PC-9 (cell line): ENCODE results near the gene MFF. TPM values are rescaled to one million over a fixed set of nuclear protein-coding genes. Genes with fewer than 3 reads are reported as not detected.

Source experiments
- BruUV-seq: library from RNA; stranded (reverse); fragments of 400-500 nt; replicated peaks from 2 replicates; lab custom pipeline; 2021; lab: Mats Ljungman, UMichigan
- CTCF ChIA-PET: fragments of 300-600 bp; sonication (Branson Sonifier 250); formaldehyde crosslinking; loops from one replicate; lab custom pipeline; 2022; ENCODE audit warnings: antibody characterized with exemption; lab: Charles Lee
- POLR2A ChIA-PET: fragments of 300-600 bp; sonication (Branson Sonifier 250); formaldehyde crosslinking; loops from one replicate; lab custom pipeline; 2022; ENCODE audit warnings: antibody characterized with exemption; ENCODE audit not compliant: unreplicated experiment; lab: Charles Lee
- DNase-seq, 2 experiments: peaks; one replicate each; pipeline versions ENCODE4 v3.0.0 to v3.0.0-alpha.2; 2015 to 2022; ENCODE audit warnings: mixed read lengths in 1 of 2
- H2AFZ ChIP-seq: fragments of 200-600 bp; sonication (generic); 2 replicates; pipeline ENCODE4 v1.8.1; 2017; ENCODE audit warnings: antibody characterized with exemption
- H3F3A ChIP-seq: fragments of 200-600 bp; sonication (generic); 2 replicates; pipeline ENCODE4 v1.8.1; 2017; ENCODE audit warnings: antibody characterized with exemption, mild to moderate bottlenecking, low read depth; ENCODE audit not compliant: insufficient read depth
- H3K27ac ChIP-seq: fragments of 200-600 bp; sonication (generic); 2 replicates; pipeline ENCODE4 v1.6.1; 2016; ENCODE audit warnings: mixed run types
- H3K27me3 ChIP-seq: fragments of 200-600 bp; sonication (generic); 2 replicates; pipeline ENCODE4 v1.6.1; 2016; ENCODE audit warnings: low read depth, mixed run types; ENCODE audit not compliant: insufficient read depth
- H3K36me3 ChIP-seq: fragments of 200-600 bp; sonication (generic); 2 replicates; pipeline ENCODE4 v1.6.1; 2016; ENCODE audit warnings: low read depth, mixed run types
- H3K4me1 ChIP-seq: fragments of 200-600 bp; sonication (generic); replicated peaks from 2 replicates; pipeline ENCODE4 v1.6.1; 2016; ENCODE audit warnings: mixed run types; ENCODE audit not compliant: insufficient read depth
- H3K4me2 ChIP-seq: fragments of 200-600 bp; sonication (generic); 2 replicates; pipeline ENCODE4 v1.6.1; 2017; ENCODE audit warnings: mixed run types
- H3K4me3 ChIP-seq: fragments of 200-600 bp; sonication (generic); 2 replicates; pipeline ENCODE4 v1.6.1; 2016; ENCODE audit warnings: mixed run types
- H3K79me2 ChIP-seq: fragments of 200-600 bp; sonication (generic); 2 replicates; pipeline ENCODE4 v1.6.1; 2017; ENCODE audit warnings: low read depth, mixed run types
- H3K9me2 ChIP-seq: fragments of 200-600 bp; sonication (generic); 2 replicates; pipeline ENCODE4 v1.8.1; 2017; ENCODE audit warnings: mild to moderate bottlenecking; ENCODE audit not compliant: insufficient read depth
- H3K9me3 ChIP-seq: fragments of 200-600 bp; sonication (generic); 2 replicates; pipeline ENCODE4 v1.8.1; 2016; ENCODE audit warnings: low read depth; ENCODE audit not compliant: insufficient read depth
- H4K20me1 ChIP-seq: fragments of 200-600 bp; sonication (generic); 2 replicates; pipeline ENCODE4 v1.8.1; 2017; ENCODE audit not compliant: insufficient read depth
- EZH2 ChIP-seq: fragments of 200-600 bp; sonication (generic); IDR thresholded peaks from 2 replicates; pipeline ENCODE4 v1.8.0; 2017; ENCODE audit warnings: antibody characterized with exemption, low read depth
- intact Hi-C: fragments of 100-400 bp; cut with micrococcal nuclease; formaldehyde crosslinking; loops from one replicate; pipeline ENCODE4 v1.10.0; 2022; ENCODE audit not compliant: unreplicated experiment
- total RNA-seq: library from RNA; stranded (reverse); gene quantifications from 2 replicates; pipeline ENCODE4 v1.2.3, GENCODE V29; 2021
- TF ChIP-seq, protein P1 (sequence below): fragments of 200-600 bp; sonication (generic); conservative IDR thresholded peaks from 2 replicates; pipeline ENCODE4 v1.6.1; 2017; ENCODE audit warnings: mixed run types, antibody characterized with exemption, mild to moderate bottlenecking, moderate library complexity

Gene MFF
- total RNA-seq, 1 experiment from 2014 or later = 144 TPM

DNA sequence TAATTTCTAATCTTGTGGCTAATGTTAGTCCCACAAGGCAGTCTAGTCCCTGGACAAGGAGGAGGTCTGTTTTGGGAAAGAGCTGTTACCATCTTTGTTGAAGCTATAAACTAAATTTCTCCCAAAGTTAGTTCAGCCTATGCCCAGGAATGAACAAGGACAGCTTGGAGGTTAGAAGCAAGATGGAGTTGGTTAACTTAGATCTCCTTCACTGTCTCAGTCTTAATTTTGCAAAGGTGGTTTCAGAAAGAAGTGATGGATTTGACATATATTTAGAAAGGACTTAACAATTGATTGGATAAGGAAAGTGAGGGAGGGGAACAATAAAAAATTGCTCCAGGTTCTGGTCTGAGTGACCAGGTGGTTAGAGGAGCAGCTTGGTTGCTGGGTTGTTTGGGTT lies 77.3 kb downstream of the MFF start:
- POLR2A ChIA-PET = no interaction called here
- peaks cover 26% of the 10 kb centered on the region for H3K4me1 ChIP-seq
- DNase-seq = no peak
- intact Hi-C loops = loop anchor here (10.0 kb wide), 1 partner anchor 642 kb away; no protein-coding TSS in a partner anchor
- H3K9me3 ChIP-seq = no peaks in the 10 kb centered on the region
- H3K4me2 ChIP-seq = no peak overlapping the region
- H4K20me1 ChIP-seq = no peaks in the 10 kb centered on the region
- H3K79me2 ChIP-seq = peaks cover 7% of the 10 kb centered on the region; the same call in 1 of the 2 replicates
- H3K36me3 ChIP-seq = no peaks in the 10 kb centered on the region
- H3F3A ChIP-seq = peaks cover 10% of the 10 kb centered on the region
- H2AFZ ChIP-seq = no peak overlapping the region
- TF ChIP-seq, protein P1, sequence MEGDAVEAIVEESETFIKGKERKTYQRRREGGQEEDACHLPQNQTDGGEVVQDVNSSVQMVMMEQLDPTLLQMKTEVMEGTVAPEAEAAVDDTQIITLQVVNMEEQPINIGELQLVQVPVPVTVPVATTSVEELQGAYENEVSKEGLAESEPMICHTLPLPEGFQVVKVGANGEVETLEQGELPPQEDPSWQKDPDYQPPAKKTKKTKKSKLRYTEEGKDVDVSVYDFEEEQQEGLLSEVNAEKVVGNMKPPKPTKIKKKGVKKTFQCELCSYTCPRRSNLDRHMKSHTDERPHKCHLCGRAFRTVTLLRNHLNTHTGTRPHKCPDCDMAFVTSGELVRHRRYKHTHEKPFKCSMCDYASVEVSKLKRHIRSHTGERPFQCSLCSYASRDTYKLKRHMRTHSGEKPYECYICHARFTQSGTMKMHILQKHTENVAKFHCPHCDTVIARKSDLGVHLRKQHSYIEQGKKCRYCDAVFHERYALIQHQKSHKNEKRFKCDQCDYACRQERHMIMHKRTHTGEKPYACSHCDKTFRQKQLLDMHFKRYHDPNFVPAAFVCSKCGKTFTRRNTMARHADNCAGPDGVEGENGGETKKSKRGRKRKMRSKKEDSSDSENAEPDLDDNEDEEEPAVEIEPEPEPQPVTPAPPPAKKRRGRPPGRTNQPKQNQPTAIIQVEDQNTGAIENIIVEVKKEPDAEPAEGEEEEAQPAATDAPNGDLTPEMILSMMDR = no peak
- TF ChIP-seq EZH2 = no peak
- CTCF ChIA-PET = interaction anchor here (0.6 kb wide), 1 partner anchor 237 kb away, joined by 8 read pairs; no protein-coding TSS in a partner anchor
- H3K9me2 ChIP-seq = no peaks in the 10 kb centered on the region
- BruUV-seq = no TSS peak
- no peaks in the 10 kb centered on the region for H3K27me3 ChIP-seq
- no peak overlapping the region for H3K4me3 ChIP-seq
- peak overlapping the region; percentile 32; the same call in 1 of the 2 replicates for H3K27ac ChIP-seq

DNA sequence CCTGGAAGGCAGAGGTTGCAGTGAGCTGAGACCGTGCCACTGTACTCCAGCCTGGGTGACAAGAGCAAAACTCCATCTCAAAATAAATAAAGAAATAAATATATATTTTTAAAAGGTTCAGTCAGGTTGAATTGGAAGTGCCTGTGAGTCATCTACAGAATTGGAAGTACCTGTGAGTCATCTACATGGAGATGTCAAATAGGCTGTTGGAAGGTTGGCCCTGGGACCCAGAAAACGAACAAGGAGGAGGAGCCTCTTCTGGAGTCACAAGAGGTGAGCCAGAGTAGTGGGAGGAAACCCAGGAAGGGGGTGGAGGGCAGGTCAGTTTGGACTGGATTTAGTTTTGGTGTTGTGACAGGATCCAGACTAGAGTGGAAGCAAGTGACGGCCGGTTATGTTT lies 77.9 kb downstream of the MFF start:
- no peak for TF ChIP-seq EZH2
- peak in 1 of 2 experiments; percentile 70 for DNase-seq
- POLR2A ChIA-PET = no interaction called here
- Histone ChIP-seq H3K79me2 (peaks cover 7% of the 10 kb centered on the region; the same call in 1 of the 2 replicates), H2AFZ (no peak overlapping the region), H3K9me3 (no peaks in the 10 kb centered on the region), H3F3A (peaks cover 17% of the 10 kb centered on the region), H3K9me2 (no peaks in the 10 kb centered on the region), H4K20me1 (no peaks in the 10 kb centered on the region), H3K4me1 (peaks cover 32% of the 10 kb centered on the region), H3K27ac (no peak overlapping the region), H3K36me3 (no peaks in the 10 kb centered on the region), H3K4me3 (no peak overlapping the region), H3K27me3 (no peaks in the 10 kb centered on the region), H3K4me2 (no peak overlapping the region)
- BruUV-seq = no TSS peak
- intact Hi-C loops = loop anchor here (10.0 kb wide), 1 partner anchor 642 kb away; no protein-coding TSS in a partner anchor
- CTCF ChIA-PET = no interaction called here

DNA sequence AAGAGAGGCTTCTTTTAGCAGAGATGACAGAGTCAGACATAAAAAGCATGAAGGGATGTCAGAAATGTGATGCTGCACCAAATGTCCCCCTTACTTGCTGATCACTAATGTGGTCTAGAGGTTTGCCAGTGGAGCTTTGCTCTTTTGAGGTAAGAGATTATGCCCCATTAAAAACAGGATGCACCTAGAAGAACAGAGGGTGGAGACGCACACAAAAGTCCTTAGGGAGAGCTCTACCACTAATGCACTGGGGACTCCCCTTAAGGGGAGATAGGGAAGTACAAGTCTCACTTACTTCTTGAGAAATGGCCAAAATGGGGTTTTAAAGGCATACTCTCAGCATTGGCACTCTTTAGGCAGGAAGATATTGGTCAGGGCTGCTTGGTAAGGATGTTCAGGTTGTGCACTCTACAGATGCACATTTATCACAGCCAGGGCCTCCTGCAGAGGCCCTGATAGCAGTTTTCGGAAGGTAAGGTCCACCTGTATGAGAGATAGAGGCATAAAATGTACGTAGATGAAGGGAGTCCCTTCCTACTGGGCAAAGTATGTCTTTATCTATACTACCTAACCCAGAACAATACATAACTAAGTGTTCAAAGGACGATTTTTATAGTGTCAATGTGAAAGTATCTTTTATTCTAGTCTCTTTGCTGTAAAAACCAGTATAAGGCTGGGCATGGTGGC lies 79.7 kb downstream of the MFF start:
- H3K4me2 ChIP-seq = no peak overlapping the region
- TF ChIP-seq, protein P1 = no peak
- TF ChIP-seq EZH2 = no peak
- DNase-seq = no peak
- POLR2A ChIA-PET = no interaction called here
- intact Hi-C loops = loop anchor here (5.0 to 10.0 kb wide), 3 partner anchors 272 to 640 kb away; no protein-coding TSS in a partner anchor
- H2AFZ ChIP-seq = no peak overlapping the region
- no peaks in the 10 kb centered on the region for H4K20me1 ChIP-seq
- H3K9me3 ChIP-seq = no peaks in the 10 kb centered on the region
- peaks cover 43% of the 10 kb centered on the region for H3K4me1 ChIP-seq
- no TSS peak for BruUV-seq
- H3K79me2 ChIP-seq = peaks cover 7% of the 10 kb centered on the region; the same call in 1 of the 2 replicates
- no peaks in the 10 kb centered on the region for H3K36me3 ChIP-seq
- H3F3A ChIP-seq = peaks cover 22% of the 10 kb centered on the region
- H3K27ac ChIP-seq = no peak overlapping the region
- H3K27me3 ChIP-seq = no peaks in the 10 kb centered on the region
- CTCF ChIA-PET = no interaction called here
- no peak overlapping the region for H3K4me3 ChIP-seq
- no peaks in the 10 kb centered on the region for H3K9me2 ChIP-seq
